Endothelial cell (in vitro differentiated cells): ENCODE data around the gene PMS1. TPM values are rescaled to one million over a fixed set of nuclear protein-coding genes. Genes with fewer than 3 reads are reported as not detected.
"Not testable (repeated sequence)": the region's sequence is repeated elsewhere in the genome, so short reads cannot be mapped to it uniquely, and the experiment has no call there.

Experiments
- DNase-seq: peaks from one replicate; pipeline ENCODE4 v3.0.0; 2021; ENCODE audit warnings: low spot score
- H3K27ac Mint-ChIP-seq: one replicate; pipeline ENCODE4 v1.8.0; 2021; ENCODE audit warnings: mixed read lengths, inconsistent platforms; ENCODE audit not compliant: unreplicated experiment
- H3K27me3 Mint-ChIP-seq: one replicate; pipeline ENCODE4 v1.8.0; 2021; ENCODE audit warnings: mild to moderate bottlenecking, moderate library complexity, mixed read lengths, inconsistent platforms; ENCODE audit not compliant: unreplicated experiment
- H3K36me3 Mint-ChIP-seq: one replicate; pipeline ENCODE4 v1.8.0; 2021; ENCODE audit warnings: mild to moderate bottlenecking, low read depth, mixed read lengths, inconsistent platforms; ENCODE audit not compliant: unreplicated experiment
- H3K4me1 Mint-ChIP-seq: one replicate; pipeline ENCODE4 v1.8.0; 2021; ENCODE audit warnings: mild to moderate bottlenecking, mixed read lengths, inconsistent platforms; ENCODE audit not compliant: unreplicated experiment
- H3K4me3 Mint-ChIP-seq: one replicate; pipeline ENCODE4 v1.8.0; 2021; ENCODE audit warnings: mild to moderate bottlenecking, mixed read lengths, inconsistent platforms; ENCODE audit not compliant: unreplicated experiment
- H3K9me3 Mint-ChIP-seq: one replicate; pipeline ENCODE4 v1.8.0; 2021; ENCODE audit warnings: mixed read lengths, inconsistent platforms; ENCODE audit not compliant: unreplicated experiment
- CTCF ChIP-seq: fragments of 200-600 bp; sonication (generic); IDR thresholded peaks from one replicate; pipeline ENCODE4 v1.5.0; 2021; ENCODE audit warnings: antibody characterized with exemption; ENCODE audit not compliant: unreplicated experiment
- total RNA-seq: library from RNA; stranded (reverse); fragmentation: NEBNext Ultra II Directional; extraction: Animal tissue kit (Norgen Biotek cat#: 25700); gene quantifications from one replicate; pipeline ENCODE4 v1.2.1, GENCODE V29; 2021; ENCODE audit not compliant: unreplicated experiment

PMS1 gene
- total RNA-seq, 1 donor from 2014 or later: 36.0 TPM

GRCh38 chr2:189880429-189880828 lies 96.2 kb downstream of the PMS1 start:
- no peak for DNase-seq
- Mint-ChIP-seq H3K4me3 (no peak overlapping the region), H3K27ac (no peak overlapping the region)

GRCh38 chr2:189880832-189881492 lies 96.7 kb downstream of the PMS1 start:
- no peak for DNase-seq
- peaks cover 15% of the 10 kb centered on the region for H3K4me1 Mint-ChIP-seq
- H3K36me3 Mint-ChIP-seq: no peaks in the 10 kb centered on the region
- H3K27ac Mint-ChIP-seq: no peak overlapping the region
- H3K9me3 Mint-ChIP-seq: no peaks in the 10 kb centered on the region
- no peak overlapping the region for H3K4me3 Mint-ChIP-seq
- H3K27me3 Mint-ChIP-seq: no peaks in the 10 kb centered on the region
- TF ChIP-seq CTCF: no peak

More at GRCh38 chr2:189880429-189880828, 96.2 kb downstream of the PMS1 start:
- no peak for TF ChIP-seq CTCF
- Mint-ChIP-seq H3K4me1 (peaks cover 15% of the 10 kb centered on the region), H3K27me3 (no peaks in the 10 kb centered on the region), H3K9me3 (no peaks in the 10 kb centered on the region), H3K36me3 (no peaks in the 10 kb centered on the region)

GRCh38 chr2:189885368-189885767 lies 101.1 kb downstream of the PMS1 start:
- Mint-ChIP-seq H3K9me3 (no peaks in the 10 kb centered on the region), H3K27me3 (no peaks in the 10 kb centered on the region), H3K4me3 (no peak overlapping the region), H3K4me1 (peaks cover 8% of the 10 kb centered on the region), H3K27ac (no peak overlapping the region), H3K36me3 (no peaks in the 10 kb centered on the region)
- no peak for DNase-seq
- no peak for TF ChIP-seq CTCF

- not testable (repeated sequence) for H3K36me3 Mint-ChIP-seq, H3K27ac Mint-ChIP-seq
Measured at GRCh38 chr2:189892546-189893294, 108.5 kb downstream of the PMS1 start.

GRCh38 chr2:189896809-189897208 lies 112.6 kb downstream of the PMS1 start:
- H3K36me3 Mint-ChIP-seq: no peaks in the 10 kb centered on the region
- H3K27me3 Mint-ChIP-seq: no peaks in the 10 kb centered on the region
- H3K27ac Mint-ChIP-seq: no peak overlapping the region
- H3K4me1 Mint-ChIP-seq: no peaks in the 10 kb centered on the region
- TF ChIP-seq CTCF: no peak
- H3K4me3 Mint-ChIP-seq: no peak overlapping the region
- no peaks in the 10 kb centered on the region for H3K9me3 Mint-ChIP-seq
- no peak for DNase-seq

More at GRCh38 chr2:189892546-189893294, 108.5 kb downstream of the PMS1 start:
- not testable (repeated sequence) for H3K4me1 Mint-ChIP-seq, H3K9me3 Mint-ChIP-seq, H3K4me3 Mint-ChIP-seq, H3K27me3 Mint-ChIP-seq, DNase-seq
